NCI-H2196 (cell line): ENCODE results near the gene EXO1.

Experiments
- DNase-seq: peaks from one replicate; lab custom pipeline; 2025; ENCODE audit not compliant: unreplicated experiment; lab: John Stamatoyannopoulos, UW

Gene EXO1

GRCh38 chr1:241883159-241883558, 35.2 kb downstream of the EXO1 start:
- DNase-seq = no peak

- no peak for DNase-seq
Measured at GRCh38 chr1:241888232-241888631, 40.2 kb downstream of the EXO1 start.

- DNase-seq = no peak
Measured at GRCh38 chr1:241891296-241891695, 43.3 kb downstream of the EXO1 start.

GRCh38 chr1:241894016-241894415, 46.0 kb downstream of the EXO1 start:
- no peak for DNase-seq

- no peak for DNase-seq
Measured at GRCh38 chr1:241895013-241895412, 47.0 kb downstream of the EXO1 start.

GRCh38 chr1:241896670-241896962, 48.6 kb downstream of the EXO1 start:
- no peak for DNase-seq

- DNase-seq = no peak
Measured at GRCh38 chr1:241899210-241899609, 51.2 kb downstream of the EXO1 start.

GRCh38 chr1:241900381-241900780, 52.4 kb downstream of the EXO1 start:
- no peak for DNase-seq

GRCh38 chr1:241902391-241903065, 54.5 kb downstream of the EXO1 start:
- DNase-seq = no peak

GRCh38 chr1:241916196-241916595, 68.2 kb downstream of the EXO1 start:
- DNase-seq = no peak

GRCh38 chr1:241917487-241917886, 69.5 kb downstream of the EXO1 start:
- no peak for DNase-seq

- no peak for DNase-seq
Measured at GRCh38 chr1:241918879-241919278, 70.9 kb downstream of the EXO1 start.

- DNase-seq = no peak
Measured at GRCh38 chr1:241924080-241924808, 76.2 kb downstream of the EXO1 start.

GRCh38 chr1:241926141-241926540, 78.1 kb downstream of the EXO1 start:
- DNase-seq = no peak

- DNase-seq = no peak
Measured at GRCh38 chr1:241927321-241927720, 79.3 kb downstream of the EXO1 start.

- no peak for DNase-seq
Measured at GRCh38 chr1:241932845-241933244, 84.8 kb downstream of the EXO1 start.

GRCh38 chr1:241934201-241934848, 86.3 kb downstream of the EXO1 start:
- DNase-seq = no peak

- DNase-seq = no peak
Measured at GRCh38 chr1:241934866-241935265, 86.9 kb downstream of the EXO1 start.
